Islet precursor cell (in vitro differentiated cells): Measurements from ENCODE around the gene PHF19.
A peak's percentile ranks its signal among the peaks of the same experiment; 100 is the strongest.

Experiments used
- DNase-seq: peaks from one replicate; pipeline ENCODE4 v3.0.0-alpha.2; 2018

The PHF19 gene

GRCh38 chr9:120891884-120892747 lies 15.1 kb upstream of the PHF19 start:
- DNase-seq = no peak

DNA sequence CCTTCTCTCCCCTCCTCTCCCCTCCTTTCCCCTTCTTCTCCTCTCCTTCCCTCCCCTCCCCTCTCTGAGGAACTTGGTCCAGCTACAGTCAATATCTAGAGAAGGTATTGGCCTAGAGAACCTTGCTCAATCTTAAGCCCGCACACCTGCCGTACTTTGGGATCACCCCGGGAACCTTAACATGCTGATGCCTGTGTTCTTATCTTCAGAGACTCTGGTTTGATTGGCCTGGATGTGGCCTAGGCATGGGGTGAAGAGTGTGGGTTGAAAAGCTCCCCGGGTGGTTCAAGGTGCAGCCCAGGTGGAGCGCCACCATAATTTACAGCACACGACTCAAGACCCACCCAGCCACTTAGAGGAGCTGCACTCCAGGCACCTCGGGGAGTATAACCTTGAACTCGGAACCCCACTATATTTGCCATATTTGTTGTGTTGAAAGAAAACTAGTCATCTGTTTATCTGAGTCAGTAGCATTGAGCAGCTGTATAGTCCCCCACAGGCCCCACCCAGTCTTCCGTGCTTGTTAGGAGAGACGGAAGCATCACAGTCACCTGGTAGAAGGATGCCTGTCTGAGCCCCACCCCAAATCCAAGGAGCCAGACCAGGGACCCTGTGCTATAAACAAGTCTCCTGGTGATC lies 14.4 kb upstream of the PHF19 start:
- no peak for DNase-seq

GRCh38 chr9:120890320-120891244 lies 13.6 kb upstream of the PHF19 start:
- DNase-seq = no peak

DNA sequence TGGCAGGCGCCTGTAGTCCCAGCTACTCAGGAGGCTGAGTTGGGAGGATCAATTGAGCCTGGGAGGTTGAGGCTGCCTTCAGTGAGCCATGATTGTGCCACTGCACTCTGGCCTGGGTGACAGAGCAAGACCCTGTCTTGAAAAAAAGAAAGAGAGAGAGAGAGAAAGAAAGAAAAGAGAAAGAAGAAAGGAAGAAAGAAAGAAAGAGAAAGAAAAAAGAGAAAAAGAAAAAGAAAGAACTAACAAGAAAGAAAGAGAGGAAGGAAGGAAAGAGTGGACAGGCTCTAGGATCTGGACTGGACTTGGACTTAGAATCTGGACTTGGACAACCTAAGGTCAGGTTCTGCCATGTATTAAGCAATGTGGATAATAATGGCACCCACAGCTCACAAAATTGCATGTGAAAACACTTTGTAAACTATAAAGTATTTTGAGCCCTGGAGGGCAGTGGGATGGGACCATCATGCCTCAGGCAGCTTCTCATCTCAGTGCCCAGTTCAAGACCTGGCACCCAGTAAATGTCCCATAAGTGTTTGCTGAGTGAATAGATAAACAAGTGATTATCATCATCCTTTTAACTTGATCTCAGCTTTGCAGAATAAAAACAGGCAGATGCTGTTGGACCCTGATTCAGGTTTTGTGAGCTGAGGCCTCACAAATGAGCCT lies 12.8 kb upstream of the PHF19 start:
- no peak for DNase-seq

GRCh38 chr9:120888626-120889025 lies 11.6 kb upstream of the PHF19 start:
- DNase-seq = no peak

DNA sequence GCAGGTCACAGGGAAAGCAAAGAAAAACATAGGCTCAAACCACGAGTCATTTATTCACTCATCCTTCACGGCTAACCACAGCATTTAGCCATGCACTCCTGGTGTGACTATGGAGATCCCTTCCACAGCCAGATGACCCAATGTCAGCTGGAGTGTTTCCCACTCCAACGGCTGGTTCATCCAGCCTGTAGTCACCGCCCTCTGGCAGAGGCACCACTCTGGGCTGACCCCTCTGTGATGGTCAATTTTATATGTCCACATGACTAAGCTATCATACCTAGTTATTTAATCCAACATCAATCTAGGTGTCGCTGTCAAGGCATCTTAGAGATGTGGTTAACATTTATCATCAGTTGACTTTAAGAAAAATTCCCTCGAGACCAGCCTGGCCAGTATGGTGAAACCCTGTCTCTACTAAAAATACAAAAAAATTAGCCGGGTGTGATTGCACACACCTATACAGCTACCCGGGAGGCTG lies 9.5 kb upstream of the PHF19 start:
- DNase-seq = peak; percentile 61

DNA sequence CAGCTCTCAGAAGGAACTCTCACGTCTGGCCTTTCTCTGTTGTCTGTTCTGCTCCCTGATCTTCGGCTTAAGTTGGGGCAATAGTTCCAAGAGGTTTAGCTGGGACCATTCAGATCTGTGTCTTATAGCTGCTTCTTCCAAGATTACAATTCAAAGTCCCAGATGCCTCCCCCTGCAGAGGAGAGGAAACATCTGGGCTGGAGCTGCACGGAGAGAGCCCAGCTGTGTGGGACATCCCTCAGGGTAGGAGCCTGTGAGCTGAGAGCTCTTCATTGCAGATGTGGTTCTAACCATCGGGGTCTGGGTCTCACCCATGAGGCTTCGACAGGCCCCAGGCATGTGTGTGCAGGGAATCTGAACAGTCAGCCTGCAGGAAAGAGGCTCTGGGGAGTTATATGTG lies 9.0 kb upstream of the PHF19 start:
- no peak for DNase-seq

DNA sequence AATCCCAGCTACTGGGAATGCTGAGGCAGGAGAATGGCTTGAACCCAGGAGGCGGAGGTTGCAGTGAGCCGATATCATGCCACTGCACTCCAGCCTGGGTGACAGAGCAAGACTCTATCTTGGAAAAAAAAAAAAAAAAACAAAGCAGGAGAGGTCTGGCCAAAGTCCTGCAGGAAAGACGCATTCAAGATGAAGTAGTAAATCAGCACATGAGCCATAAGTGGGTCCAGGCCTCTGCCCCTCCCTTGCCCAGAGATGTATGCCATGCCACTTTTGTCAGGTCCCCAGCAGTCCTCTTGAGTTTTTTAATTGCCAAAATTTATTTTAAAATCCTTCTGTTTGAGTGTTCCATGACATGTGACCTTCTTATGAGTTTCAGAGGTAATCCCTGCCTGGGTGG lies 8.5 kb upstream of the PHF19 start:
- DNase-seq = no peak

DNA sequence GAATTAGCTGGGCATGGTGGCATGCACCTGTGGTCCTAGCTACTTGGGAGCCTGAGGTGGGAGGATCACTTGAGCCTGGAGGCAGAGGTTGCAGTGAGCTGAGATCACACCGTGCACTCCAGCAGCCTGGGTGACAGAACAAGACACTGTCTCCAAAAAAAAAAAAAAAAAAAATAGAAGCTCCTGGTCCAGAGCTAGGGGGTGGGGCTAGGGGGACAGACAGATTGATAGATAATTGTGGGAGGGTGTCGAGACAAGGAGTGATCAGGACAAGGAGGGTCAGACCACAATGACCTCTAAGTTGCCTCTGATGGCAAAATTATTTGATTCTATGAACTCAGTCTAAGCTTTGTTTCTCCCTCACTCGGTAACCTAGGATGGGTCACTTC lies 6.6 kb upstream of the PHF19 start:
- DNase-seq = no peak

DNA sequence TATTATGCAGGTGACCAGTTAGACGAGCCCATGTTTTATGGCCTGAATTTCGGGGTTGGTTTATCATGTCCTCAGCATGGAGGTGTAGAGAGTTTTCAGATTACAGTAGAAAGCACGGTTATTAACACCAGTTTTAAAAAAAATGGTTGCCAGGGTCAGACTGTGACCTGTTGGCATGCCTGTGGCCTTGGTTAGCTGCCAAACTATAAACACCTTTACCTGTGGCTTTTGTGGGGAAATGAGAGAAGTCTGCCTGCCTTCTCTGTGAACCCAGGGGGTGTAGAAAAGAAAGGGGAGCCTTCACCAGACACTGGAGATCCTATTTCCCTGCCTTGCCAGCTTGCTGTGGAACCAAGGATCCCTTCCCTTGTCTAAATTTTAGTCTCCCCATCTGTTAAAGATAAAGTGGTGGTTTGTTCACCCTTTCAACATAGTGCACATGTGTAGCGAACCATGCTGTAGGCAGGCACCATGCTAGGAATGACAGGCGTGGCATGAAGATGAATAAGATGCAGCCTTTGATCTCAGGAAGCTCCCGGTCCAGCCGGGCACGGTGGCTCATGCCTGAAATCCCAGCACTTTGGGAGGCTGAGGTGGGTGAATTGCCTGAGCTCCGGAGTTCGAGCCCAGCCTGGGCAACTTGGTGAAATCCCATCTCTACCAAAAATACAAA lies 6.1 kb upstream of the PHF19 start:
- DNase-seq = no peak

- DNase-seq = no peak
Measured at GRCh38 chr9:120879446-120879845, 2.5 kb upstream of the PHF19 start.

DNA sequence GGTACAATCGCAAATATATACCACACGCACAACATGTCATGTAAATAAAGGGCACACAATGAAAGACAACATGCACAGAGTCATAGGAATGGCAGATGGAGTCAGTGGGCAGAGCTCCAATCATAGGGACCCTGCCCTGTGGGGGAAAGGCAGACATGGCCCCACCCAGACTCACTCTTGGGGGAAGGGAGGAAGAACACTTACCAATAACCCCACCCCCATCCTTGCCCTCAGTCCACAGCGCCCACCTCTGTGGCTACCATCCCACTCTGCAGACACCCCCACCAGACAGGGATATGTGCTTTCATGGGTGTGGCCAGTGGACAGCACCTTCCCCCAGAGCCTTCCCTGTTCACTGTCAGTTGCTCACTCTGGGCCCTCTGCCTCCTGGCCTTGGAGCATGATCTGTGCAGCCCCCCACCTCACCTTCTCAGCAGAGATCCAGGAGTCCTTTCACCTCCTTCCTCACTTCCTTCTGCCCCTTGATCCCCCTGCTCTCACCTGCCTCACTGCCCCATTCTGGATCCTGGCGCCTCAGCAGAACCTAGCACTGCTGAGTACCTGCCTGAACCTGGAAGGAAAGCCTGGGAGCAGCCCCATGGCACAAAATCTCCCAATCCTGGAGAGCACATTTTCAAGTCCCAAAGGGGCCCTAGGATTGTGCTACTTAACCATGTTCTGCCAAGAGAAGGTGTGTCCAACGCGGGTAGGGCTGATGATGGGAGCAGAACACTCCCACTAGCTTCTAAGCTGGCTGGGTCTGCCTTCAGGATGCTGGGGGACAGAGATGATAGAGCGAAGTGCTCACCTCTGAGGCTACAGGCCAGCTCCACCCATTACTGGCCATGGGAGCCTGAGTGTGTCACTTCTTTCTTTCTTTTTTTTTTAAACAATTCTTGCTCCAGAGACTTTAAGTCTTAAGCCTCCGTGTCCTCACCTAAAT lies 1.5 kb upstream of the PHF19 start:
- DNase-seq = no peak

- peak; percentile 77 for DNase-seq
Measured at GRCh38 chr9:120877276-120878034, 467 bp upstream of the PHF19 start.

GRCh38 chr9:120875954-120876841 lies 790 bp downstream of the PHF19 start:
- DNase-seq = peak; percentile 90

DNA sequence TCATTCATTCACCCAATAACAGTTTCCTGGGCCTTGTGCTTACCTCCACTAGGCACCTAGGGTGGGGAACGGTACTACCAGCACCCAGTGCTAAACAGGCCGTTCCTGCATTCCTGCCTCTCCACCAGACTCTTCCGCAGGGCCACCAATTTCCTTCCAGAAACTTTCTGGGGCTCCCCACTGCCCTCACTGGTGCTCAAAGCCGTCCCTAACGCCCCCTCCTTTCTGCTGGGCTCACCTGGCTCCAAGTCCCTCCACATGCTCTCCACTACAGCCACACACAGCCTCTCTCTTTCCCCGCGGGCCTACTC lies 1.4 kb downstream of the PHF19 start:
- DNase-seq = no peak

DNA sequence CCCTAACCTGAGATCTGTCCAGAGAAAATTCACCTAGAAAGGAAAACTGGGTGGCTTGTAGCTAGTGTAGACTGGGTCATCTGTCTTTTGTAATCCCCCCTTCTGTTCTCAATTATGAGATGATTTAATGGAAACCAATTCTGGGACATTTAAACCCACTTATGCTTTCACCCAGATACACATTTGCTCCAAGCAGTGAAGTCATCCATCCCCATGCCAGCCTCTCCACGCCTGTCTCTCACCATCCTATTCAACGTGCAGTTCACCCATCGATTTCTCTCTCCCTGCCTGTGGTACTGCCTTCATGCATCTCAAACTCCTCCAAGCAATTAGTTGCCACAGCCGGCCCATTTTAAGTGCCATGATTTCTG lies 1.8 kb downstream of the PHF19 start:
- DNase-seq = no peak

GRCh38 chr9:120874226-120875194 lies 2.5 kb downstream of the PHF19 start:
- DNase-seq = no peak

- peak; percentile 78 for DNase-seq
Measured at GRCh38 chr9:120873512-120873911, 3.5 kb downstream of the PHF19 start.
